H9 (cell line): ENCODE data around the gene SCEL. TPM values are rescaled to one million over a fixed set of nuclear protein-coding genes. Genes with fewer than 3 reads are reported as not detected.

Source experiments
- DNase-seq: peaks from one replicate; pipeline ENCODE4 v3.0.0-alpha.2; 2017
- H2AFZ ChIP-seq: one replicate; pipeline ENCODE4 v1.6.1; 2013; ENCODE audit warnings: mild to moderate bottlenecking, low read length, control low read depth, moderate library complexity
- H2AK5ac ChIP-seq: 2 replicates; pipeline ENCODE4 v1.6.1; 2013; ENCODE audit warnings: low read length, control low read depth, mixed read lengths; ENCODE audit not compliant: insufficient read length
- H2BK120ac ChIP-seq: one replicate; pipeline ENCODE4 v1.6.1; 2013; ENCODE audit warnings: low read depth, mild to moderate bottlenecking, low read length, control low read depth, inconsistent platforms; ENCODE audit not compliant: poor library complexity, severe bottlenecking
- H2BK12ac ChIP-seq: 2 replicates; pipeline ENCODE4 v1.6.1; 2013; ENCODE audit warnings: low read length, control low read depth, mixed read lengths, low read depth; ENCODE audit not compliant: insufficient read length
- H2BK15ac ChIP-seq: 2 replicates; pipeline ENCODE4 v1.6.1; 2013; ENCODE audit warnings: low read depth, low read length, control low read depth
- H2BK20ac ChIP-seq: one replicate; pipeline ENCODE4 v1.6.1; 2013; ENCODE audit warnings: low read depth, mild to moderate bottlenecking, low read length, control low read depth, inconsistent platforms; ENCODE audit not compliant: poor library complexity, severe bottlenecking
- H2BK5ac ChIP-seq: 2 replicates; pipeline ENCODE4 v1.6.1; 2013; ENCODE audit warnings: low read length, control low read depth, mixed read lengths; ENCODE audit not compliant: insufficient read length
- H3K14ac ChIP-seq: 2 replicates; pipeline ENCODE4 v1.6.1; 2013; ENCODE audit warnings: low read length, control low read depth; ENCODE audit not compliant: insufficient read depth
- H3K18ac ChIP-seq: 2 replicates; pipeline ENCODE4 v1.6.1; 2013; ENCODE audit warnings: low read depth, mild to moderate bottlenecking, mixed read lengths, low read length, control low read depth; ENCODE audit not compliant: insufficient read length
- H3K23ac ChIP-seq: 2 replicates; pipeline ENCODE4 v1.6.1; 2013; ENCODE audit warnings: low read length, control low read depth, mixed read lengths, low read depth; ENCODE audit not compliant: insufficient read length
- H3K23me2 ChIP-seq: 2 replicates; pipeline ENCODE4 v1.6.1; 2013; ENCODE audit warnings: low read depth, mild to moderate bottlenecking, mixed read lengths, low read length, control low read depth; ENCODE audit not compliant: insufficient read length, poor library complexity, severe bottlenecking
- H3K27ac ChIP-seq: 2 replicates; pipeline ENCODE4 v1.5.1; 2013; ENCODE audit warnings: low read length, control low read depth, mixed read lengths, low read depth; ENCODE audit not compliant: insufficient read length
- H3K27me3 ChIP-seq: 2 replicates; pipeline ENCODE4 v1.6.1; 2013; ENCODE audit warnings: low read length, control low read depth, inconsistent platforms; ENCODE audit not compliant: insufficient read depth
- H3K4ac ChIP-seq: 2 replicates; pipeline ENCODE4 v1.6.1; 2013; ENCODE audit warnings: low read depth, mild to moderate bottlenecking, control low read depth, inconsistent platforms, low read length, moderate library complexity
- H3K4me1 ChIP-seq: 2 replicates; pipeline ENCODE4 v1.6.1; 2013; ENCODE audit warnings: low read length, control low read depth, inconsistent platforms; ENCODE audit not compliant: insufficient read depth
- H3K4me2 ChIP-seq: 2 replicates; pipeline ENCODE4 v1.6.1; 2013; ENCODE audit warnings: low read length, control low read depth, mixed read lengths; ENCODE audit not compliant: insufficient read length, insufficient read depth
- H3K56ac ChIP-seq: 2 replicates; pipeline ENCODE4 v1.6.1; 2013; ENCODE audit warnings: low read depth, mild to moderate bottlenecking, mixed read lengths, low read length, control low read depth; ENCODE audit not compliant: insufficient read length
- H3K79me1 ChIP-seq: 2 replicates; pipeline ENCODE4 v1.6.1; 2013; ENCODE audit warnings: low read depth, mild to moderate bottlenecking, moderate library complexity, low read length, control low read depth, inconsistent platforms; ENCODE audit not compliant: insufficient read depth, poor library complexity, severe bottlenecking
- H3K79me2 ChIP-seq: 2 replicates; pipeline ENCODE4 v1.6.1; 2013; ENCODE audit warnings: low read length, control low read depth, inconsistent platforms; ENCODE audit not compliant: insufficient read depth
- H3K9ac ChIP-seq: 2 replicates; pipeline ENCODE4 v1.6.1; 2013; ENCODE audit warnings: low read length, control low read depth, mixed read lengths; ENCODE audit not compliant: insufficient read length; ENCODE audit errors: extremely low read depth
- H3K9me3 ChIP-seq: one replicate; pipeline ENCODE4 v1.6.1; 2013; ENCODE audit warnings: low read depth, low read length, inconsistent platforms; ENCODE audit not compliant: control insufficient read depth
- H3T11ph ChIP-seq: one replicate; pipeline ENCODE4 v1.6.1; 2013; ENCODE audit warnings: mild to moderate bottlenecking, low read length, control low read depth, inconsistent platforms
- H4K20me1 ChIP-seq: one replicate; pipeline ENCODE4 v1.6.1; 2013; ENCODE audit not compliant: control insufficient read depth, insufficient read length, insufficient read depth
- H4K5ac ChIP-seq: 2 replicates; pipeline ENCODE4 v1.6.1; 2013; ENCODE audit warnings: low read depth, mild to moderate bottlenecking, mixed read lengths, low read length, control low read depth; ENCODE audit not compliant: insufficient read length
- H4K8ac ChIP-seq: replicated peaks from 2 replicates; pipeline ENCODE4 v1.6.1; 2013; ENCODE audit warnings: low read length, control low read depth, mixed read lengths, low read depth; ENCODE audit not compliant: insufficient read length
- H4K91ac ChIP-seq: 2 replicates; pipeline ENCODE4 v1.6.1; 2013; ENCODE audit warnings: low read depth, mild to moderate bottlenecking, moderate library complexity, mixed read lengths, low read length, control low read depth; ENCODE audit not compliant: insufficient read length
- H3K27ac Mint-ChIP-seq, 3 experiments: 2 replicates in 2 of 3; 3 replicates in 1 of 3; pipeline ENCODE4 v1.8.0; 2020 to 2021; ENCODE audit warnings: mixed read lengths in 3 of 3, mild to moderate bottlenecking in 1 of 3, moderate library complexity in 1 of 3
- H3K27me3 Mint-ChIP-seq: 2 replicates; pipeline ENCODE4 v1.8.0; 2021; ENCODE audit warnings: low read depth, mild to moderate bottlenecking, moderate library complexity, mixed read lengths
- H3K36me3 Mint-ChIP-seq, 3 experiments: 2 replicates in 2 of 3; 3 replicates in 1 of 3; pipeline ENCODE4 v1.8.0; 2020 to 2021; ENCODE audit warnings: low read depth in 3 of 3, mixed read lengths in 3 of 3; ENCODE audit not compliant: insufficient read depth in 1 of 3
- H3K4me1 Mint-ChIP-seq, 2 experiments: 2 replicates each; pipeline ENCODE4 v1.8.0; 2020; ENCODE audit warnings: mixed read lengths in 2 of 2
- H3K4me3 Mint-ChIP-seq, 2 experiments: 2 replicates in 1 of 2; 3 replicates in 1 of 2; pipeline ENCODE4 v1.8.0; 2020 to 2021; ENCODE audit warnings: mild to moderate bottlenecking in 2 of 2, mixed read lengths in 2 of 2, moderate library complexity in 1 of 2
- H3K9me3 Mint-ChIP-seq, 2 experiments: 2 replicates in 1 of 2; 3 replicates in 1 of 2; pipeline ENCODE4 v1.8.0; 2020; ENCODE audit warnings: mild to moderate bottlenecking in 2 of 2, mixed read lengths in 2 of 2, moderate library complexity in 1 of 2
- WGBS: extraction: QIAGEN DNeasy Blood & Tissue Kit; methylation state at CpG from one replicate; pipeline ENCODE4 v1.1.7; 2013; ENCODE audit warnings: missing lambda C conversion rate, low lambda C conversion rate, mixed read lengths; ENCODE audit not compliant: insufficient read length; ENCODE audit errors: extremely low coverage; 5-methylcytosine and 5-hydroxymethylcytosine counted together
- total RNA-seq: library from RNA; stranded (reverse); gene quantifications from 2 replicates; pipeline ENCODE4 v1.2.1, GENCODE V29; 2021
- TF ChIP-seq, protein P1 (sequence below): fragments of 200-600 bp; sonication (generic); conservative IDR thresholded peaks from 3 replicates; pipeline ENCODE4 v1.8.0; 2021; ENCODE audit warnings: antibody characterized with exemption, mild to moderate bottlenecking

Gene SCEL
- total RNA-seq, 1 experiment from 2014 or later = not detected

DNA sequence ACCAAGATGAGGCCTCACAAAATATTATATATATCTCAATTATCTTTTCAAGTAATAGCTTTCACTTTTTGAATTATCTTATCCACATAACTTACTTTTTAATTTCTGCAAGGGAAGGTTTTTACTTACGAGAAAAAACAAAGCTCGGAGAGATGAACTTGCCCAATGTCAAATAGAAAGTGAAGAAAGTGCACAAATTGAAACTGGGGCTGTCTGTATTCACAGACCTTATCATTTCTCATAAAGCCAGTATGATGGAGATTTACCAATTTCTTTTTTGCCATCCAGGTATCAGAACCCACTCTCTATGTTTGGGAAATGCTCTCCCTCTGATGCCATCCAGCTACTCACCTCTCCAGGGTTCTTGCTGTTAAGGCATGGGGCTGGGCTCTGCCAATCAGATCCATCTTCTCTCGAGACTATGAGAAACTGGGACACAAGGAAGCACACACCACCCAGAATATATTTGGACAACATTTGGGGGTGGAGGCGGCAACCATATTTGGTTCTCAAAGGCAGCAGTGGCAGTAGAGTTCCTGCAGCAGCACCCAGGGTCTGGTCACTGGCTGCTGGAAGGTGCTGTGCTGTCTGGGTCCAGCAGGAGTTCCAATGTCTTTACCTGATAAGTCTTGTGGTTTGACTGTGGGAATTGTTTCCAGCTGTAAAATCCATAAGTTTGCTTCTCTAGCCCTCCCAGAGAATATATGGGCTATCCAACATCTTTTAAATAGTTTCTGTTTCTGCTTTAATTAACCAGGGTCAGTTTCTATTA is 45.8 kb upstream of the SCEL start:
- no peaks in the 10 kb centered on the region for H3K9me3 Mint-ChIP-seq
- H3K4me2 ChIP-seq = no peak overlapping the region
- H3K9me3 ChIP-seq = no peaks in the 10 kb centered on the region
- H3K14ac ChIP-seq = no peak overlapping the region
- H3K4me1 ChIP-seq = no peaks in the 10 kb centered on the region
- no peak overlapping the region for H3K56ac ChIP-seq
- H3K79me1 ChIP-seq = no peaks in the 10 kb centered on the region
- no peak overlapping the region for H2BK5ac ChIP-seq
- H3K4me3 Mint-ChIP-seq = no peak overlapping the region
- TF ChIP-seq, protein P1, sequence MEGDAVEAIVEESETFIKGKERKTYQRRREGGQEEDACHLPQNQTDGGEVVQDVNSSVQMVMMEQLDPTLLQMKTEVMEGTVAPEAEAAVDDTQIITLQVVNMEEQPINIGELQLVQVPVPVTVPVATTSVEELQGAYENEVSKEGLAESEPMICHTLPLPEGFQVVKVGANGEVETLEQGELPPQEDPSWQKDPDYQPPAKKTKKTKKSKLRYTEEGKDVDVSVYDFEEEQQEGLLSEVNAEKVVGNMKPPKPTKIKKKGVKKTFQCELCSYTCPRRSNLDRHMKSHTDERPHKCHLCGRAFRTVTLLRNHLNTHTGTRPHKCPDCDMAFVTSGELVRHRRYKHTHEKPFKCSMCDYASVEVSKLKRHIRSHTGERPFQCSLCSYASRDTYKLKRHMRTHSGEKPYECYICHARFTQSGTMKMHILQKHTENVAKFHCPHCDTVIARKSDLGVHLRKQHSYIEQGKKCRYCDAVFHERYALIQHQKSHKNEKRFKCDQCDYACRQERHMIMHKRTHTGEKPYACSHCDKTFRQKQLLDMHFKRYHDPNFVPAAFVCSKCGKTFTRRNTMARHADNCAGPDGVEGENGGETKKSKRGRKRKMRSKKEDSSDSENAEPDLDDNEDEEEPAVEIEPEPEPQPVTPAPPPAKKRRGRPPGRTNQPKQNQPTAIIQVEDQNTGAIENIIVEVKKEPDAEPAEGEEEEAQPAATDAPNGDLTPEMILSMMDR = no peak
- no peak overlapping the region for H3K9ac ChIP-seq
- H4K5ac ChIP-seq = no peak overlapping the region
- no peaks in the 10 kb centered on the region for H3K4me1 Mint-ChIP-seq
- no peak overlapping the region for H4K8ac ChIP-seq
- H3K23me2 ChIP-seq = no peaks in the 10 kb centered on the region
- H2BK15ac ChIP-seq = no peak overlapping the region
- no peak overlapping the region for H3K4ac ChIP-seq
- H2AFZ ChIP-seq = no peak overlapping the region
- H3K27me3 ChIP-seq = no peaks in the 10 kb centered on the region
- H3K23ac ChIP-seq = no peak overlapping the region
- H4K91ac ChIP-seq = no peak overlapping the region
- H2AK5ac ChIP-seq = no peak overlapping the region
- H3K18ac ChIP-seq = no peak overlapping the region
- H3T11ph ChIP-seq = no peak overlapping the region
- H2BK12ac ChIP-seq = no peak overlapping the region
- no peak overlapping the region for H3K27ac ChIP-seq
- H3K27me3 Mint-ChIP-seq = no peaks in the 10 kb centered on the region
- DNase-seq = no peak
- no peak overlapping the region for H2BK20ac ChIP-seq
- no peaks in the 10 kb centered on the region for H3K79me2 ChIP-seq
- H3K27ac Mint-ChIP-seq = no peak overlapping the region
- H2BK120ac ChIP-seq = no peak overlapping the region
- no peaks in the 10 kb centered on the region for H3K36me3 Mint-ChIP-seq
- no peaks in the 10 kb centered on the region for H4K20me1 ChIP-seq
- no CpG with 5 or more reads among the region's 4 CpGs for WGBS
